Adipocyte (in vitro differentiated cells): Measurements from ENCODE around the gene PVR.
A peak's percentile ranks its signal among the peaks of the same experiment; 100 is the strongest.

Experiments
- DNase-seq: peaks from one replicate; pipeline ENCODE4 v3.0.0-alpha.2; 2015; ENCODE audit warnings: low read depth
- H3K27me3 ChIP-seq: replicated peaks from 2 replicates; pipeline ENCODE4 v1.7.0; 2013; ENCODE audit warnings: mild to moderate bottlenecking, low read length, moderate library complexity; ENCODE audit not compliant: control insufficient read depth, insufficient read depth
- H3K36me3 ChIP-seq: 2 replicates; pipeline ENCODE4 v1.7.0; 2013; ENCODE audit warnings: low read length, mild to moderate bottlenecking, moderate library complexity; ENCODE audit not compliant: control insufficient read depth, insufficient read depth, severe bottlenecking
- H3K4me1 ChIP-seq: 2 replicates; pipeline ENCODE4 v1.7.0; 2013; ENCODE audit warnings: mild to moderate bottlenecking, low read length, moderate library complexity; ENCODE audit not compliant: control insufficient read depth, insufficient read depth
- H3K4me3 ChIP-seq: 2 replicates; pipeline ENCODE4 v1.7.0; 2013; ENCODE audit warnings: mild to moderate bottlenecking, low read length, moderate library complexity
- H3K9ac ChIP-seq: 2 replicates; pipeline ENCODE4 v1.7.0; 2013; ENCODE audit warnings: mild to moderate bottlenecking, low read length, moderate library complexity
- H3K9me3 ChIP-seq: 2 replicates; pipeline ENCODE4 v1.7.0; 2013; ENCODE audit warnings: mild to moderate bottlenecking, low read length, moderate library complexity; ENCODE audit not compliant: control insufficient read depth

PVR gene

GRCh38 chr19:44635581-44636438 lies 7.9 kb upstream of the PVR start:
- peaks cover 2% of the 10 kb centered on the region for H3K9me3 ChIP-seq
- no peaks in the 10 kb centered on the region for H3K27me3 ChIP-seq
- H3K36me3 ChIP-seq = no peaks in the 10 kb centered on the region
- no peak overlapping the region for H3K4me3 ChIP-seq
- peak; percentile 75 for DNase-seq
- no peak overlapping the region for H3K9ac ChIP-seq
- peaks cover 18% of the 10 kb centered on the region for H3K4me1 ChIP-seq

DNA sequence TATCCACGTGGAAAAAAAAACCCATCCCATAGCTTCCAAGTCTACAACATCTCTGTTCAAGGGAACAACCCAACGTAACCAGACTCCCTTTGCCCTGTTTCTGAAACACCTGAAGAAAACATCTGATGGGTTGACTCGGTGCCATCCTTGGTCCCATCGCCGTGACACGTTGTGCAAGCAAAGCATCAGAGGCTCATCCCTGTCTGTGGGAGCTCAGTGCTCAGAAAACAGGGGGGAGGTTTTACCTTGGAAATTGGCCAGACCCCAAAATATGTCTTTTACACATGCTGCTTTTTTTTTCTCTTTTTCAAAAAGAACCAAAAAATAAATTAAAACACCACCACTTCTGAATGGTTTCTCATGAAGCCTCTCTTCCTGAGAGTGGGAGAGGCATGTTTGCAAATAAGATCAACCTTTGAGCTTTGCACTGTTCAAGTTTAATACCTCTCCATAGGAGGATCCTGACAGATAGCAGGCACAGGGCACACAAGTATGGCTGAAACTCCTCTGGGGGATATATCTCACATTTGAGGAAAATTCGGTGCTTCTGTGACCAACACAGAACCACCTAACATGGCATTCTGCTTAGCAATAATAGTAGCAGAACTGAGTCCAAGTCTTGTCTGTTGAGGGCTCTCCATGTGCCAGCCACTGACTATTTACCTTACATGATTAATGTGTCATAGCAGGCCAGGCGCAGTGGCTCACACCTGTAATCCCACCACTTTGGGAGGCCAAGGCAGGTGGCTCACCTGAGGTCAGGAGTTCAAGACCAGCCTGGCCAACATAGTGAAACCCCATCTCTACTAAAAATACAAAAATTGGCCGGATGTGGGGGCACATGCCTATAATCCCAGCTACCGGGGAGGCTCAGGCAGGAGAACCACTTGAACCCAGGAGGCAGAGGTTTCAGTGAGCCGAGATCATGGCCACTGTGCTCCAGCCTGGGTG lies 7.0 kb upstream of the PVR start:
- Histone ChIP-seq H3K9ac (no peak overlapping the region), H3K27me3 (no peaks in the 10 kb centered on the region), H3K4me3 (no peak overlapping the region), H3K9me3 (peaks cover 2% of the 10 kb centered on the region), H3K4me1 (peaks cover 22% of the 10 kb centered on the region), H3K36me3 (no peaks in the 10 kb centered on the region)
- DNase-seq = no peak

- Histone ChIP-seq H3K4me1 (peaks cover 22% of the 10 kb centered on the region), H3K9ac (no peak overlapping the region)
- DNase-seq = no peak
Observed at GRCh38 chr19:44637390-44637764, 6.3 kb upstream of the PVR start.

DNA sequence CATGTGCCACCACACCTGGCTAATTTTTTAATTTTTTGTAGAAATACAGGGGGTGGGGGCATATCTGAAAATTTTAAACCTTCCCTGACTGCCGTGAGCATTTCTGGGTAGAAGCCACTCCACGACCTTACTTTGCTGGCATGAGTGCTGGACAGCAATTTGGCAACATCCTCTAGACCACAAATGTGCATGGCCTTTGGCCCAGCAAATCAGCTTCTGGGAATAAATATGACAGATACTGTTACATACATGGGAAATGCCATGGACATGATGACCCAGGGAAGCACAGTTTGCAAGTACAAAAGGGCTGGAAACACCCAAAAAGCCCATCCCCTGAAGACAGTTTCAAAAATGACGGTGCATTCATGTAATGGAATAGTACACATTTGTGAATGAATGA lies 3.2 kb upstream of the PVR start:
- H3K4me3 ChIP-seq = no peak overlapping the region
- DNase-seq = peak; percentile 45
- no peak overlapping the region for H3K9ac ChIP-seq
- H3K27me3 ChIP-seq = no peaks in the 10 kb centered on the region
- peaks cover 22% of the 10 kb centered on the region for H3K4me1 ChIP-seq
- no peaks in the 10 kb centered on the region for H3K9me3 ChIP-seq
- no peaks in the 10 kb centered on the region for H3K36me3 ChIP-seq

More at GRCh38 chr19:44637390-44637764, 6.3 kb upstream of the PVR start:
- H3K36me3 ChIP-seq = no peaks in the 10 kb centered on the region
- no peaks in the 10 kb centered on the region for H3K27me3 ChIP-seq
- peaks cover 2% of the 10 kb centered on the region for H3K9me3 ChIP-seq
- H3K4me3 ChIP-seq = no peak overlapping the region

GRCh38 chr19:44641501-44642265 lies 2.0 kb upstream of the PVR start:
- Histone ChIP-seq H3K4me1 (peaks cover 17% of the 10 kb centered on the region), H3K36me3 (no peaks in the 10 kb centered on the region), H3K4me3 (no peak overlapping the region), H3K9ac (no peak overlapping the region), H3K27me3 (no peaks in the 10 kb centered on the region), H3K9me3 (no peaks in the 10 kb centered on the region)
- no peak for DNase-seq

GRCh38 chr19:44642377-44642776 lies 1.3 kb upstream of the PVR start:
- Histone ChIP-seq H3K4me1 (peaks cover 17% of the 10 kb centered on the region), H3K4me3 (no peak overlapping the region), H3K9me3 (no peaks in the 10 kb centered on the region), H3K36me3 (no peaks in the 10 kb centered on the region), H3K9ac (no peak overlapping the region), H3K27me3 (no peaks in the 10 kb centered on the region)
- DNase-seq = no peak

- H3K9ac ChIP-seq = peak overlapping the region; percentile 86
- peaks cover 7% of the 10 kb centered on the region for H3K36me3 ChIP-seq
- H3K27me3 ChIP-seq = no peaks in the 10 kb centered on the region
- H3K9me3 ChIP-seq = no peaks in the 10 kb centered on the region
- peak overlapping the region; percentile 95 for H3K4me3 ChIP-seq
- peak; percentile 68 for DNase-seq
- peaks cover 29% of the 10 kb centered on the region for H3K4me1 ChIP-seq
Observed at GRCh38 chr19:44644402-44645016, 799 bp downstream of the PVR start.

GRCh38 chr19:44645407-44646048 lies 1.8 kb downstream of the PVR start:
- H3K36me3 ChIP-seq = peaks cover 17% of the 10 kb centered on the region
- no peak for DNase-seq
- no peaks in the 10 kb centered on the region for H3K27me3 ChIP-seq
- no peak overlapping the region for H3K4me3 ChIP-seq
- H3K4me1 ChIP-seq = peaks cover 29% of the 10 kb centered on the region
- H3K9ac ChIP-seq = no peak overlapping the region
- H3K9me3 ChIP-seq = no peaks in the 10 kb centered on the region

DNA sequence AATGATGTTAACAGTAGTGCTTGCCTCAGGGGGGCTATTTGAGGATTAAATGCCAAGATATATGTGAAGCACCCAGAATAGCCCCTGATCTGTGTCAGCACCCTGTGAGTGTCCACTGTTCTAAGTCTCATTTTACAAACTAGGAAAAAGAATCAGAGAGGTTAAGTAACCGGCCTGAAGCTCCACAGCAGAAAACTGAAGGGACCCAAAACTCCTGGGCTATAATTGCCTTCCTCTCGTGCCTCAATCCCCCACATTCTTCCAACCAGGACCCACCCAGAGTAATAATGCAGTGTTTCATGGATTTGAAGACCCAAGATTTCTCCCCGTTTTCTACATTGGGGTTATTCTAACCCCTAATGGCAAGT lies 2.3 kb downstream of the PVR start:
- no peak for DNase-seq
- H3K4me1 ChIP-seq = peaks cover 24% of the 10 kb centered on the region
- H3K9ac ChIP-seq = no peak overlapping the region
- H3K4me3 ChIP-seq = no peak overlapping the region
- no peaks in the 10 kb centered on the region for H3K27me3 ChIP-seq
- peaks cover 22% of the 10 kb centered on the region for H3K36me3 ChIP-seq
- no peaks in the 10 kb centered on the region for H3K9me3 ChIP-seq

DNA sequence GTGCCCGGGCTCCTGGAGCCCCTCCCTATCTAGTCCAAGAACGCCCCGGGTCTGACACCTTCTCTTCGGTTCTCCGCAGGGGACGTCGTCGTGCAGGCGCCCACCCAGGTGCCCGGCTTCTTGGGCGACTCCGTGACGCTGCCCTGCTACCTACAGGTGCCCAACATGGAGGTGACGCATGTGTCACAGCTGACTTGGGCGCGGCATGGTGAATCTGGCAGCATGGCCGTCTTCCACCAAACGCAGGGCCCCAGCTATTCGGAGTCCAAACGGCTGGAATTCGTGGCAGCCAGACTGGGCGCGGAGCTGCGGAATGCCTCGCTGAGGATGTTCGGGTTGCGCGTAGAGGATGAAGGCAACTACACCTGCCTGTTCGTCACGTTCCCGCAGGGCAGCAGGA lies 3.4 kb downstream of the PVR start:
- H3K4me1 ChIP-seq = peaks cover 21% of the 10 kb centered on the region

More for the DNA sequence above, 3.4 kb downstream of the PVR start:
- H3K27me3 ChIP-seq = no peaks in the 10 kb centered on the region
- H3K36me3 ChIP-seq = peaks cover 33% of the 10 kb centered on the region
- H3K9ac ChIP-seq = no peak overlapping the region
- H3K9me3 ChIP-seq = no peaks in the 10 kb centered on the region
- DNase-seq = no peak
- no peak overlapping the region for H3K4me3 ChIP-seq
